GM10248 (cell line): ENCODE measurements around the gene TATDN2.
"Not testable (repeated sequence)": the region's sequence is repeated elsewhere in the genome, so short reads cannot be mapped to it uniquely, and the experiment has no call there.

Experiments
- CTCF ChIA-PET: fragments of 300-600 bp; sonication (Branson Sonifier 250); formaldehyde crosslinking; extraction: SDS; loops from one replicate; lab custom pipeline; 2021; ENCODE audit warnings: antibody characterized with exemption; lab: Yijun Ruan, JAX
- POLR2A ChIA-PET: fragments of 350-650 bp; sonication (Branson Sonifier 250); formaldehyde crosslinking; extraction: SDS; loops from one replicate; lab custom pipeline; 2020; ENCODE audit warnings: antibody characterized with exemption; lab: Yijun Ruan, JAX
- DNase-seq: peaks from one replicate; pipeline ENCODE4 v3.0.0; 2012; ENCODE audit errors: extremely low spot score
- TF ChIP-seq, protein P1 (sequence below): IDR thresholded peaks from 2 replicates; pipeline ENCODE4 v1.5.1; 2012; ENCODE audit warnings: mild to moderate bottlenecking, low read depth; ENCODE audit errors: extremely low read depth, missing control alignments, control extremely low read depth

The TATDN2 gene

DNA sequence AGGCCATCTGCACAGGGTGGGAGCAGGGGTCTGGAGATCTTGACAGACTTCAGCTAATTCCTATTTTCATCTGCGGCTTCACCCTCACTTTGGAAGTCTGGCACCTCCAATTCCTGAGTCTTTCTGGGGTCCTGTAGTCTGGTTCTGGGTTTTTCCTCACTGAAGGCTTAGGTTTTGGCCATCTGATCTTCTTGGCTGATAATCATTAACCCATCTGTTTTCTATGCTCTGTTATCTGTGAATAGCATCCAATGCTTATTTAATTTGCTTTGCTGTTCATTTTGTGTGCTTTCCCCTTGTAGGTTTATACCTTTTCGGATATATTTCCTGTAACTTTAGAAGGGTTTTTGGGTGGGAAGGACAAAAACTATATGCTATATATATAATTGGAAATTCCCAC, 17.6 kb downstream of the TATDN2 start:
- TF ChIP-seq, protein P1, sequence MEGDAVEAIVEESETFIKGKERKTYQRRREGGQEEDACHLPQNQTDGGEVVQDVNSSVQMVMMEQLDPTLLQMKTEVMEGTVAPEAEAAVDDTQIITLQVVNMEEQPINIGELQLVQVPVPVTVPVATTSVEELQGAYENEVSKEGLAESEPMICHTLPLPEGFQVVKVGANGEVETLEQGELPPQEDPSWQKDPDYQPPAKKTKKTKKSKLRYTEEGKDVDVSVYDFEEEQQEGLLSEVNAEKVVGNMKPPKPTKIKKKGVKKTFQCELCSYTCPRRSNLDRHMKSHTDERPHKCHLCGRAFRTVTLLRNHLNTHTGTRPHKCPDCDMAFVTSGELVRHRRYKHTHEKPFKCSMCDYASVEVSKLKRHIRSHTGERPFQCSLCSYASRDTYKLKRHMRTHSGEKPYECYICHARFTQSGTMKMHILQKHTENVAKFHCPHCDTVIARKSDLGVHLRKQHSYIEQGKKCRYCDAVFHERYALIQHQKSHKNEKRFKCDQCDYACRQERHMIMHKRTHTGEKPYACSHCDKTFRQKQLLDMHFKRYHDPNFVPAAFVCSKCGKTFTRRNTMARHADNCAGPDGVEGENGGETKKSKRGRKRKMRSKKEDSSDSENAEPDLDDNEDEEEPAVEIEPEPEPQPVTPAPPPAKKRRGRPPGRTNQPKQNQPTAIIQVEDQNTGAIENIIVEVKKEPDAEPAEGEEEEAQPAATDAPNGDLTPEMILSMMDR: no peak
- no peak for DNase-seq
- ChIA-PET POLR2A (no interaction called here), CTCF (interaction anchor here (1.0 to 1.3 kb wide), 4 partner anchors 8 to 25 kb away, joined by 3 to 5 read pairs (median 3); no protein-coding TSS in a partner anchor)

DNA sequence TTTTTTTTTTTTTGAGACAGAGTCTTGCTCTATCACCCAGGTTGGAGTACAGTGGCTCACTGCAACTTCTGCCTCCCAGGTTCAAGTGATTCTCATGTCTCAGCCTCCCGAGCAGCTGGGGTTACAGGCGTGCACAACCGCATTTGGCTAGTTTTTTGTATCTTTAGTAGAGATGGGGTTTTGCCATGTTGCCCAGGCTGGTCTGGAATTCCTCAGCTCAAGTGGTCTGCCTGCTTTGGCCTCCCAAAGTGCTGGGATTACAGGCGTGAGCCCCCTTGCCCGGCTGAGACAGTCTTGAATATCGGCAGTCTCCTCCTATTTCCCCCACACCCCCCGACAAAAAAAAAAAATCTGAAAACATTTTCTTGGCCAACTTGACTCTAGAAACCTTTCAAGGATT, 18.7 kb downstream of the TATDN2 start:
- CTCF ChIA-PET, DNase-seq, POLR2A ChIA-PET: not testable (repeated sequence)

GRCh38 chr3:10268116-10268515, 19.9 kb downstream of the TATDN2 start:
- TF ChIP-seq, protein P1: no peak
- POLR2A ChIA-PET: no interaction called here

DNA sequence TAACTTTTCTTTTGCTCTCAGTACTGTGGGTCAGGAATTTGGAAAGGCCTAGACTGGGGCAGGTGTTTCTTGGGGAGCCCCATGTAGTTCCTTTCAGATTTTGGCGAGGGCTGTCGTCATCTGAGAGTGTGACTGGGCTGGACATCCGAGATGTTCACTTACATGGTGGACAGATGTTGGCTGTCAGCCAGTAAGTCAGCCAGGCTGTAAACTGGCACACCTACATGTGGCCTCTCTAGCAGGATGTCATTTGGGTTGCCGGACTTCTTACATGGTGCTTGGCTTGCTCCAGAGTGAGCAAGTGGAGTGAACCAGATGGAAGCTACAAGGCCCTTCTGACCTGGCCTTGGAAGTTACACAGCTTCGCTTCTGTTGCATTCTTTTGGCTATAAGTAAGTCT, 20.7 kb downstream of the TATDN2 start:
- ChIA-PET CTCF (no interaction called here), POLR2A (interaction anchor here (0.6 kb wide), 1 partner anchor 311 kb away, joined by 3 read pairs; no protein-coding TSS in a partner anchor)
- DNase-seq: no peak
- TF ChIP-seq, protein P1: no peak

More at GRCh38 chr3:10268116-10268515, 19.9 kb downstream of the TATDN2 start:
- CTCF ChIA-PET: no interaction called here
- DNase-seq: no peak

- ChIA-PET POLR2A (no interaction called here), CTCF (interaction anchor here (1.0 to 1.6 kb wide), 2 partner anchors 11 to 14 kb away, joined by 4 to 5 read pairs; no protein-coding TSS in a partner anchor)
- no peak for DNase-seq
- TF ChIP-seq, protein P1: no peak
Observed at GRCh38 chr3:10269443-10269842, 21.2 kb downstream of the TATDN2 start.

- ChIA-PET POLR2A (interaction anchor here (0.7 kb wide), 1 partner anchor 1306 kb away, joined by 3 read pairs; no protein-coding TSS in a partner anchor), CTCF (interaction anchor here (0.8 to 4.8 kb wide), 5 partner anchors 9 to 340 kb away, joined by 3 to 16 read pairs (median 4); no protein-coding TSS in a partner anchor)
- DNase-seq: not testable (repeated sequence)
Observed at GRCh38 chr3:10272476-10272875, 24.2 kb downstream of the TATDN2 start.

DNA sequence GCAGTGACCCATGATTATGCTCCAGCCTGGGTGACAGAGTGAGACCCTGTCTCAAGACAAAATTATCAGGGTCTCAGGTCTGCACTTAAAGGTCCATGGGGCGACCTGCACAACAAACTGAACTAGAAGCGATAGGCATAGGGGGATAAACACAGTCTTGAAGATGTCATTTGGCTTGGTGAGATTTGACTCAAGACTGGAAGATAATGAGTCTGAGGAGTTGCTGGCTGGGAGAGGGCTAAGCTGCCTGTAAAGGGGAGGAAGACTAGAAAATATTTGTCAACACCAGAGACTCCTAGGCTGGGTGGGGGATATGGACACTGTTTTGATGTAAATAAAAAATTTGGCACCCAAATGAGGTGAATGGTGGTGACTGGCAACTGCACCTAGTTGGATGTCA, 24.7 kb downstream of the TATDN2 start:
- TF ChIP-seq, protein P1: no peak
- DNase-seq: no peak
- CTCF ChIA-PET: interaction anchor here (0.8 to 4.8 kb wide), 4 partner anchors 9 to 340 kb away, joined by 4 to 16 read pairs (median 5); no protein-coding TSS in a partner anchor
- POLR2A ChIA-PET: interaction anchor here (0.7 kb wide), 1 partner anchor 1307 kb away, joined by 3 read pairs; no protein-coding TSS in a partner anchor
